ENCODE data around the gene GRIN2C.

- TF ChIP-seq POLR2A (conservative IDR thresholded peaks at IDR 0.05), result peak; percentile 42
- no peak for TF ChIP-seq TCFL5 (CRISPR knock-in tag; conservative IDR thresholded peaks at IDR 0.05)
Observed at GRCh38 chr17:74873874-74874614, 14.4 kb upstream of the GRIN2C start.

All from K562 (cell line).